Epidermal melanocyte (primary cell): ENCODE results near the gene PPP3CA.
"Not testable (repeated sequence)": the region's sequence is repeated elsewhere in the genome, so short reads cannot be mapped to it uniquely, and the experiment has no call there.

Experiments used
- DNase-seq: peaks from one replicate; pipeline ENCODE4 v3.0.0; 2011; ENCODE audit warnings: low spot score; ENCODE audit not compliant: insufficient read length

Gene PPP3CA

GRCh38 chr4:101142259-101142658 is 205.1 kb downstream of the PPP3CA start:
- no peak for DNase-seq

- DNase-seq = no peak
These were observed 205.5 kb downstream of the PPP3CA start for GRCh38 chr4:101141855-101142254.

GRCh38 chr4:101141230-101141629 is 206.1 kb downstream of the PPP3CA start:
- DNase-seq = no peak

- DNase-seq = no peak
These were observed 207.1 kb downstream of the PPP3CA start for GRCh38 chr4:101140228-101140627.

GRCh38 chr4:101136373-101137370 is 210.7 kb downstream of the PPP3CA start:
- no peak for DNase-seq

- DNase-seq = no peak
These were observed 211.8 kb downstream of the PPP3CA start for GRCh38 chr4:101135371-101136010.

- DNase-seq = not testable (repeated sequence)
These were observed 216.3 kb downstream of the PPP3CA start for GRCh38 chr4:101131058-101131457.

- not testable (repeated sequence) for DNase-seq
These were observed 218.4 kb downstream of the PPP3CA start for GRCh38 chr4:101128898-101129297.

GRCh38 chr4:101128473-101128872 is 218.9 kb downstream of the PPP3CA start:
- DNase-seq = no peak

GRCh38 chr4:101127176-101127790 is 220.0 kb downstream of the PPP3CA start:
- no peak for DNase-seq

GRCh38 chr4:101126059-101126458 is 221.3 kb downstream of the PPP3CA start:
- DNase-seq = no peak

GRCh38 chr4:101125045-101125942 is 222.0 kb downstream of the PPP3CA start:
- DNase-seq = no peak

- DNase-seq = no peak
These were observed 224.1 kb downstream of the PPP3CA start for GRCh38 chr4:101123231-101123630.

- DNase-seq = no peak
These were observed 225.3 kb downstream of the PPP3CA start for GRCh38 chr4:101122019-101122418.

GRCh38 chr4:101119141-101119540 is 228.2 kb downstream of the PPP3CA start:
- DNase-seq = no peak

- DNase-seq = no peak
These were observed 228.7 kb downstream of the PPP3CA start for GRCh38 chr4:101118617-101119016.

- DNase-seq = no peak
These were observed 231.4 kb downstream of the PPP3CA start for GRCh38 chr4:101115887-101116286.

- DNase-seq = peak; percentile 24
These were observed 232.4 kb downstream of the PPP3CA start for GRCh38 chr4:101114936-101115372.

GRCh38 chr4:101104312-101105052 is 242.8 kb downstream of the PPP3CA start:
- no peak for DNase-seq
